Middle frontal gyrus (tissue), 1 donor: ENCODE data around the gene CD8A.
"Not testable (repeated sequence)": the region's sequence is repeated elsewhere in the genome, so short reads cannot be mapped to it uniquely, and the experiment has no call there.

ENCODE experiments used
- DNase-seq: peaks from one replicate; pipeline ENCODE4 v3.0.0-alpha.2; 2015; ENCODE audit warnings: low spot score; ENCODE audit errors: extremely low spot score

Gene CD8A

GRCh38 chr2:86779971-86780370, 10.7 kb downstream of the CD8A start:
- DNase-seq: no peak

GRCh38 chr2:86778957-86779356, 11.8 kb downstream of the CD8A start:
- DNase-seq: no peak

GRCh38 chr2:86776532-86776931, 14.2 kb downstream of the CD8A start:
- DNase-seq: no peak

- DNase-seq: no peak
These were observed 15.4 kb downstream of the CD8A start for GRCh38 chr2:86775338-86775737.

GRCh38 chr2:86774862-86775261, 15.9 kb downstream of the CD8A start:
- no peak for DNase-seq

- DNase-seq: no peak
These were observed 18.1 kb downstream of the CD8A start for GRCh38 chr2:86772611-86773010.

GRCh38 chr2:86770816-86771301, 19.9 kb downstream of the CD8A start:
- no peak for DNase-seq

- no peak for DNase-seq
These were observed 20.9 kb downstream of the CD8A start for GRCh38 chr2:86769838-86770237.

GRCh38 chr2:86768189-86768949, 22.3 kb downstream of the CD8A start:
- no peak for DNase-seq

- DNase-seq: no peak
These were observed 25.4 kb downstream of the CD8A start for GRCh38 chr2:86765310-86765695.

GRCh38 chr2:86764661-86765309, 25.9 kb downstream of the CD8A start:
- no peak for DNase-seq

- no peak for DNase-seq
These were observed 30.3 kb downstream of the CD8A start for GRCh38 chr2:86760371-86760770.

- no peak for DNase-seq
These were observed 32.3 kb downstream of the CD8A start for GRCh38 chr2:86758405-86758804.

- DNase-seq: no peak
These were observed 37.1 kb downstream of the CD8A start for GRCh38 chr2:86753606-86754005.

GRCh38 chr2:86752934-86753333, 37.8 kb downstream of the CD8A start:
- no peak for DNase-seq

GRCh38 chr2:86751778-86752177, 38.9 kb downstream of the CD8A start:
- DNase-seq: no peak

GRCh38 chr2:86750240-86750839, 40.4 kb downstream of the CD8A start:
- no peak for DNase-seq

- peak; percentile 66 for DNase-seq
These were observed 42.7 kb downstream of the CD8A start for GRCh38 chr2:86747711-86748639.

GRCh38 chr2:86746939-86747338, 43.8 kb downstream of the CD8A start:
- no peak for DNase-seq

GRCh38 chr2:86744152-86744551, 46.6 kb downstream of the CD8A start:
- DNase-seq: no peak

GRCh38 chr2:86741889-86742498, 48.7 kb downstream of the CD8A start:
- DNase-seq: not testable (repeated sequence)
